DMS153 treated with DMSO at 0.1 percent for 48 hours (cell line): Measurements from ENCODE around the gene TTC34.

Experiments used
- DNase-seq: peaks from one replicate; lab custom pipeline; 2025; ENCODE audit not compliant: unreplicated experiment; lab: John Stamatoyannopoulos, UW

Gene TTC34

GRCh38 chr1:2801535-2802291, at the start of gene TTC34:
Gene TTC34 (minus strand): TSS chr1:2801693. CDS start chr1:2800827, 866 bp downstream.
- DNase-seq, result no peak

- no peak for DNase-seq
These were observed 49.0 kb upstream of the TTC34 start for GRCh38 chr1:2850502-2850901.

GRCh38 chr1:2848006-2848670, 46.6 kb upstream of the TTC34 start:
- no peak for DNase-seq

GRCh38 chr1:2847086-2847985, 45.8 kb upstream of the TTC34 start:
- no peak for DNase-seq

- no peak for DNase-seq
These were observed 44.4 kb upstream of the TTC34 start for GRCh38 chr1:2845869-2846268.

- no peak for DNase-seq
These were observed 38.7 kb upstream of the TTC34 start for GRCh38 chr1:2840036-2840809.

GRCh38 chr1:2837823-2838222, 36.3 kb upstream of the TTC34 start:
- DNase-seq, result no peak

- no peak for DNase-seq
These were observed 35.8 kb upstream of the TTC34 start for GRCh38 chr1:2837316-2837715.

GRCh38 chr1:2836333-2836970, 35.0 kb upstream of the TTC34 start:
- DNase-seq, result no peak

- DNase-seq, result no peak
These were observed 34.2 kb upstream of the TTC34 start for GRCh38 chr1:2835650-2836159.

- no peak for DNase-seq
These were observed 33.5 kb upstream of the TTC34 start for GRCh38 chr1:2834741-2835564.

GRCh38 chr1:2834146-2834475, 32.6 kb upstream of the TTC34 start:
- DNase-seq, result no peak

GRCh38 chr1:2833454-2834145, 32.1 kb upstream of the TTC34 start:
- DNase-seq, result no peak

- no peak for DNase-seq
These were observed 31.3 kb upstream of the TTC34 start for GRCh38 chr1:2832506-2833453.

- DNase-seq, result no peak
These were observed 30.2 kb upstream of the TTC34 start for GRCh38 chr1:2831596-2832212.

- DNase-seq, result no peak
These were observed 29.4 kb upstream of the TTC34 start for GRCh38 chr1:2830761-2831425.
